Measurements from ENCODE around the gene NEK6. TPM values are rescaled to one million over a fixed set of nuclear protein-coding genes. Genes with fewer than 3 reads are reported as not detected.

NEK6 gene
- total and polyA plus RNA-seq, 11 donors: 1.8 to 42.4 (median 6.4) TPM

GRCh38 chr9:124320062-124320973 lies 62.6 kb downstream of the NEK6 start:
- no peaks in the 10 kb centered on the region for H3K9me3 ChIP-seq
- WGBS, 4 donors: 57 to 62% (median 61%) methylated on average over 14 to 17 of the region's 17 CpGs
- DNase-seq (peak; percentile 67 to 76 (median 73)), ATAC-seq (peak; percentile 63 to 89 (median 84))
- H3K27ac ChIP-seq: no peak overlapping the region
- no peaks in the 10 kb centered on the region for H3K27me3 ChIP-seq
- H3K36me3 ChIP-seq: peaks cover 0 to 72% (median 10%) of the 10 kb centered on the region in 9 donors
- no peak overlapping the region for H3K4me3 ChIP-seq
- peaks cover 0 to 8% (median 1%) of the 10 kb centered on the region in 12 donors for H3K4me1 ChIP-seq
- intact Hi-C loops (cut with DNase I): loop anchor here in 7 of 10 donors (1.0 to 10.0 kb wide), 6 partner anchors 63 to 916 kb away; partner anchors contain the start of gene NEK6 (in 1 of the 7)
- TF ChIP-seq POLR2A (IDR thresholded peaks at IDR 0.05) (no peak), CTCF (IDR thresholded peaks at IDR 0.05) (peak; percentile 76 to 92 (median 85))

GRCh38 chr9:124321416-124321815 lies 63.7 kb downstream of the NEK6 start:
- Histone ChIP-seq H3K4me3 (no peak overlapping the region), H3K4me1 (peaks cover 0 to 8% (median 1%) of the 10 kb centered on the region in 12 donors), H3K9me3 (no peaks in the 10 kb centered on the region), H3K27ac (no peak overlapping the region), H3K36me3 (peaks cover 0 to 72% (median 12%) of the 10 kb centered on the region in 9 donors), H3K27me3 (no peaks in the 10 kb centered on the region)
- intact Hi-C loops (cut with DNase I): loop anchor here in 8 of 10 donors (1.0 to 10.0 kb wide), 6 partner anchors 64 to 917 kb away; partner anchors contain the start of gene NEK6 (in 1 of the 8)
- 92 to 98% (median 92%) methylated on average over 8 to 12 of the region's 12 CpGs for WGBS, 4 donors
- no peak for ATAC-seq
- TF ChIP-seq CTCF (IDR thresholded peaks at IDR 0.05) (no peak), POLR2A (IDR thresholded peaks at IDR 0.05) (no peak)
- DNase-seq: peak in 1 of 5 donors; percentile 57

DNA sequence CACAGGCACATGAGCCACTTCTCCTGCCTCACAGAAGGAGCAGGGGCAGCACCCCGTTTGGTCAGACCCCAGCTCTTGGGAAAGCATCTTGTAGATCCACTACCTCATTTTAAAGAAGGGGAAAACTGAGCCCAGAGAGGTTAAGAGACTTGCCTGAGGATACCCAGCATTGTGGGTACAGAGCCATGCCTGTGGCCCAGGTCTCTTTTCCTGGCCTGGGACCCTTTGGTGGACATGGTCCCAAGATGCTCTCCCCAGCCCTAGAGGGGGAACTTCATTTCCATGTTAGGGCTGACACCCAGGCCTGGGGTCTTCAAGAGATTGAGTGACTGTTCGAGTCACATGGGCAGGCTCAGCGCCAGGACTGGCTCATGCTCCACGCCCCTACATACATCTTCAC lies 64.2 kb downstream of the NEK6 start:
- Histone ChIP-seq H3K4me1 (peaks cover 0 to 8% (median 1%) of the 10 kb centered on the region in 12 donors), H3K4me3 (no peak overlapping the region), H3K36me3 (peaks cover 0 to 72% (median 17%) of the 10 kb centered on the region in 9 donors), H3K27ac (no peak overlapping the region), H3K27me3 (no peaks in the 10 kb centered on the region), H3K9me3 (no peaks in the 10 kb centered on the region)
- ATAC-seq (no peak), DNase-seq (peak in 1 of 5 donors; percentile 18)
- WGBS, 4 donors: 69 to 95% (median 86%) methylated on average over 4 of the region's 4 CpGs
- intact Hi-C loops (cut with DNase I): loop anchor here in 8 of 10 donors (1.0 to 10.0 kb wide), 6 partner anchors 65 to 917 kb away; partner anchors contain the start of gene NEK6 (in 1 of the 8)
- no peak for TF ChIP-seq POLR2A (IDR thresholded peaks at IDR 0.05)
- TF ChIP-seq CTCF (IDR thresholded peaks at IDR 0.05): no peak
